Epithelial cell of alveolus of lung (primary cell): ENCODE measurements around the gene MPV17. TPM values are rescaled to one million over a fixed set of nuclear protein-coding genes. Genes with fewer than 3 reads are reported as not detected.

Experiments
- total RNA-seq: library from RNA; depleted of rRNA; stranded (reverse); fragments of >200 nt; gene quantifications from 2 replicates; pipeline ENCODE4 v1.2.1, GENCODE V29; 2015

Gene MPV17
- 80.7 and 88.8 TPM in 2 replicates for total RNA-seq

GRCh38 chr2:27322766-27323595 lies at the start of gene MPV17:
TSS of gene MPV17 (minus strand) at chr2:27323097. CDS start at chr2:27322517, 580 bp downstream.

DNA sequence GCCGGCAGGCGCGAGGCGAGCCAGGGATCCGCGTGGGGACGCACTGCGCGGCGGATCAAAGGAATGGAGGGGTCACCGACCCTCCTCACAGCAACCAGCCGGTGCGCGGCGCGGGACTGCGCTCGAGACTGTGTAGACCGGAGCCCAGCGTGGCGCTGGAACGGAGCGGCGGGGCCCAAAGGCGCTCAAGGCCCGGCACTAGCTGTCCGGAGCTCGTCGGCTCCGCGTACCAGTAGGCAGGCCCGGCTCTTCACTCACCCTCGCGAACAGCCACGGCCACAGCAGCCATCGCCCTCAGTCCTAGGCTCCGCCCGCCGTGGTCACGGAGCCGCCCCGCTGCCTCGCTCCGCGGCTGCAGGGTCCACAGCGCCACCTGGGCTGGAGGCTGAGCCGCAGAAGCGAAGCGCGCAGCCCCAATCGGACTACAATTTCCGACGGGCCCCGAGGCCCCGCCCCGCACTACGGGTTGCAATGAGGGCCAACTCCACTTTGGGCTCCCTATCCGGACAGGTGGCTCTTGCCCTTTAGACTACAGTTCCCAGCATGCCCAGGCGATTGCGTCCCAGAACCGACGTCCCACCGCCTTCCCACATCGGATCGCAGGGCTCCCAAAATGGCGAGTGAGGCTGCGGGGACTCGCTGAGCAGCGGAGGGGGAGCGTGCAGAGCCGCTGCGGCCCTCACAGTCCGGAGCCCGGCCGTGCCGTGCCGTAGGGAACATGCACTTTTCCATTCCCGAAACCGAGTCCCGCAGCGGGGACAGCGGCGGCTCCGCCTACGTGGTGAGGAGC lies 47.3 kb upstream of the MPV17 start, which contains the start of the genes EIF2B4 and SNX17:
Gene EIF2B4 (minus strand): TSS at position 313 of the 790 bp plus-strand sequence. CDS start 24 bp downstream, at position 289.
Gene SNX17 (plus strand): TSS at position 591 of the 790 bp plus-strand sequence. CDS start 128 bp downstream, at position 719.

DNA sequence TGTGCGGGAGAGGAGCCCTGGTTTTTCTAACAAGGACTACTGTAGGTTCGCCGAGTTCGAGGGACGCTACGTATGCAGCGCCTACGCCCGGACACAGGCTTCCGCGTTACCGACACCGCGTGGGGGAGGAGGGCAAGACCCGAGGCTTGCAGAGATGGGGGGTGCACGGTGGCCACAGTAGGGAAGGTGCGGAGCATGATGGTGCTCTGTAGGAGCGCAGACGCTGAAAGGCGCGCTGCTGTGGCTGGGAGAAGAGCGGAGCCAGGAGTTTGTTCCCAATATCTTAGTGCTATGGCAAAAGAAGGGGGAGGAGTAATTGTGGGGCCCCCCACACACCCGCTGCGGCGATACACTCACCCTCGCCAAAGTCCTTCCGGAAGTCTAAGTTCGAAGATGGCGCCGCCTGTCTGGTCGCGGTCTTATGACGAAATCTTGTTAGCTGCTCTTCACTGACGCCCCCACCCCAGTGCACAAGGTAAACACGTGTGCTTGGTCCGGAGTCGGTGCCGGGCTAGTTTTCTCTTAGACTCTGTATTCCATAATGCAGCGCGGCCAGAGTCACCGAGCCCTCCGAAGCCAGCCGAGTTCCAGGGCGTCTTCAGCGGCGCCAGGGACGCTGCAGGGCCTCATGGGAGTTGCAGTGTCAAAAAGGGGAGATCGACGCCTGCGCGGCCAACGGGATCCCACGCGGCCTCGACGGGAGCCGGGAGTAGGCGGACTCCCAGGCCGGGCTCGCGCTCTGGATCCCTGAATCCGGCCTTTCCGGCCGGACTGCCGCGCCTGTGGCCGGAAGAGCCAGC lies 33.7 kb upstream of the MPV17 start, which contains the start of gene GTF3C2:
Gene GTF3C2 (minus strand): TSS at position 383 of the 800 bp plus-strand sequence. CDS start 13,210 bp downstream, outside the sequence.

GRCh38 chr2:27308359-27308881 lies 14.5 kb downstream of the MPV17 start, which contains the start of gene UCN:
TSS of gene UCN (minus strand) at chr2:27308445. CDS start at chr2:27307895, 550 bp downstream.

GRCh38 chr2:27281855-27282559 lies 40.9 kb downstream of the MPV17 start, which contains the start of gene TRIM54:
TSS of gene TRIM54 (plus strand) at chr2:27282429. CDS start at chr2:27282732, 303 bp downstream.

GRCh38 chr2:27275211-27276150 lies 47.4 kb downstream of the MPV17 start, which contains the start of gene DNAJC5G:
TSS of gene DNAJC5G (plus strand) at chr2:27275433. CDS start at chr2:27276729, 1,296 bp downstream.

DNA sequence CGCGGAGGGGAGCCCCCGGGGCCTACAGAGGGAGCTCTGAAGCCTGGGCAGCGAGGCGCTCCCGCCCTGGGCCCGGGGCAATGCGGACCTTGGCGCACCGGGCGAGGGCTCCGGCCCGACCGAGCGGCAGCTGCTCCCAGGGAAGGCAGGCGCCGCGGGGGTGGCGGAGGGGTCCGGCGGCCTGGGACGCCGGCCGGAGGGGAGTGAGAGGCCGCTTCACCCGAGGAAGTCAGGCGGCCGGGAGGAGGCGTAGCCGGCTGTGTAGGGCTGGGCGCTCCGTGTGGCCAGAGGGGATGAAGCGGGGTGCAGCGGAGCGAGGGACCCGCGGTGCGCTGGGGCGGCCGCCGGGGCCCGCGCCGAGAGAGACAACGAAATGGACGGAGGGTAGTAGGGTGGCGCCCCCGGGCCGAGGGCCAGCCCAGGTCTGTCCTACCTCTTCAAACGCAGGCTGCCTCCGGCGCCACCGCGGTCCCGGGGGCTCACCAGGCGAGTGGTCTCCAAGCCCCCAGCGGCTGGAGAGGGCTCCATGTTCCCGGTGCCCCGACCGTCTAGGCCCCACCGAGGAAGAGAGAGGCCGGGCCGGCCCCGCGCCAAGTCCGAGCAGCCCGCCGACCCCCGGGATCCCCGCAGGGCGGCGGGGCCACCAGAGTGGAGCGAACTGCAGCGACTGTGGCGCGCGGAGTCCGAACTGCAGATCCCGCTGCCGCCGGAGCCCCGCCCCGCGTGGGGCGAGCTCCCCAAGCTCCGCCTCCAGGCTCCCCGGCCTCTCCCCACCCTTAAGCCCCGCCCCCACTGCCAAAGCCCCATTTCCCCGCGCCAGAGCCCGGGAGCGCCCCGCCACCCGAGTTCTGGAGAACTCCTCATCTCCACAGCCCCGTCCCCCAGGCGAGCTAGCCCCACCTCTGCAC lies 60.3 kb downstream of the MPV17 start, which contains the start of gene SLC30A3:
Gene SLC30A3 (minus strand): TSS at position 669 of the 908 bp plus-strand sequence. CDS start 141 bp downstream, at position 528.

Other genes starting within 250 kb of the MPV17 start
- gene EMILIN1, start 244.5 kb downstream of the MPV17 start, total RNA-seq = 546 and 790 TPM in 2 replicates
- 0.24 and 1.0 TPM in 2 replicates for gene KHK, start 236.3 kb downstream of the MPV17 start, total RNA-seq
- 1.2 and 4.6 TPM in 2 replicates for gene CGREF1, start 204.0 kb downstream of the MPV17 start, total RNA-seq
- gene ABHD1, start 199.3 kb downstream of the MPV17 start, total RNA-seq = not detected in 2 replicates
- gene PREB, start 188.5 kb downstream of the MPV17 start, total RNA-seq = 53.0 and 92.5 TPM in 2 replicates
- gene PRR30, start 183.7 kb downstream of the MPV17 start, total RNA-seq = not detected in 2 replicates
- gene TCF23, start 174.1 kb downstream of the MPV17 start, total RNA-seq = not detected in 2 replicates
- gene ATRAID, start 111.1 kb downstream of the MPV17 start, total RNA-seq = 225 and 250 TPM in 2 replicates
- gene SLC5A6, start 110.8 kb downstream of the MPV17 start, total RNA-seq = 18.3 and 26.0 TPM in 2 replicates
- 22.5 and 42.7 TPM in 2 replicates for gene CAD, start 105.7 kb downstream of the MPV17 start, total RNA-seq
- gene SLC30A3, start 60.0 kb downstream of the MPV17 start, total RNA-seq = not detected in 2 replicates
- gene DNAJC5G, start 47.7 kb downstream of the MPV17 start, total RNA-seq = not detected in 2 replicates
- gene TRIM54, start 40.7 kb downstream of the MPV17 start, total RNA-seq = 0.24 TPM in 1 of 2 replicates, not detected in the other
- gene UCN, start 14.7 kb downstream of the MPV17 start, total RNA-seq = 1.0 and 11.3 TPM in 2 replicates
- 44.7 and 50.6 TPM in 2 replicates for gene GTF3C2, start 33.7 kb upstream of the MPV17 start, total RNA-seq
- 25.9 and 29.5 TPM in 2 replicates for gene EIF2B4, start 47.2 kb upstream of the MPV17 start, total RNA-seq
- gene SNX17, start 47.5 kb upstream of the MPV17 start, total RNA-seq = 77.5 and 138 TPM in 2 replicates
- gene ZNF513, start 57.6 kb upstream of the MPV17 start, total RNA-seq = 5.9 and 6.7 TPM in 2 replicates
- gene PPM1G, start 86.5 kb upstream of the MPV17 start, total RNA-seq = 48.9 and 86.0 TPM in 2 replicates
- gene NRBP1, start 105.5 kb upstream of the MPV17 start, total RNA-seq = 67.0 and 109 TPM in 2 replicates
- 2.7 TPM in 1 of 2 replicates, not detected in the other for gene KRTCAP3, start 119.3 kb upstream of the MPV17 start, total RNA-seq
- 15.3 and 17.5 TPM in 2 replicates for gene IFT172, start 166.6 kb upstream of the MPV17 start, total RNA-seq
- gene FNDC4, start 172.1 kb upstream of the MPV17 start, total RNA-seq = 10.4 and 20.9 TPM in 2 replicates
- gene GCKR, start 173.7 kb upstream of the MPV17 start, total RNA-seq = 0.24 and 0.39 TPM in 2 replicates